Uterus (tissue), 4 donors: ENCODE measurements around the gene ALDH3B1. TPM values are rescaled to one million over a fixed set of nuclear protein-coding genes. Genes with fewer than 3 reads are reported as not detected.
A peak's percentile ranks its signal among the peaks of the same experiment; 100 is the strongest.

ENCODE experiments used
- DNase-seq, 2 donors: peaks; one replicate each; pipeline ENCODE4 v3.0.0-alpha.2; 2019 to 2020
- H3K27ac ChIP-seq, 2 donors: fragments of 200-600 bp; sonication (generic); 1 replicate in 1 of 2; 2 replicates in 1 of 2; pipeline ENCODE4 v1.5.1; 2016 to 2018
- H3K27me3 ChIP-seq, 2 donors: fragments of 200-600 bp; sonication (generic); one replicate each; pipeline ENCODE4 v1.5.1; 2018 to 2019; ENCODE audit warnings: control low read depth in 1 of 2
- H3K36me3 ChIP-seq, 2 donors: fragments of 200-600 bp; sonication (generic); one replicate each; pipeline ENCODE4 v1.5.1; 2019; ENCODE audit warnings: control low read depth in 1 of 2
- H3K4me1 ChIP-seq, 2 donors: fragments of 200-600 bp; sonication (generic); one replicate each; pipeline ENCODE4 v1.5.1; 2018 to 2019; ENCODE audit warnings: control low read depth in 1 of 2
- H3K4me3 ChIP-seq, 2 donors: fragments of 200-600 bp; sonication (generic); 1 replicate in 1 of 2; 2 replicates in 1 of 2; pipeline ENCODE4 v1.5.1; 2018 to 2019; ENCODE audit warnings: mild to moderate bottlenecking in 1 of 2
- H3K9me3 ChIP-seq, 2 donors: fragments of 200-600 bp; sonication (generic); one replicate each; pipeline ENCODE4 v1.5.1; 2019; ENCODE audit warnings: control low read depth in 1 of 2
- POLR2A ChIP-seq, 2 donors: fragments of 450-650 bp; IDR thresholded peaks; one replicate each; pipeline ENCODE4 v1.6.1; 2016; ENCODE audit warnings: antibody characterized with exemption in 2 of 2, mild to moderate bottlenecking in 1 of 2, moderate library complexity in 1 of 2
- intact Hi-C: fragments of 100-400 bp; cut with DNase I; formaldehyde crosslinking; loops from one replicate; pipeline ENCODE4 v1.15.1; 2023; ENCODE audit warnings: low total_unique reads
- total RNA-seq, 4 donors: library from RNA; depleted of rRNA in 3 of 4; stranded (reverse); fragments of >200 nt in 3 of 4; gene quantifications; one replicate each; pipeline versions ENCODE4 v1.1.0 to v1.2.4, GENCODE V29; 2014 to 2023
- TF ChIP-seq, protein P1 (sequence below), 4 experiments: fragments of 200-600 bp in 2 of 4; fragments of 450-650 bp in 2 of 4; sonication (generic) in 2 of 4; IDR thresholded peaks; one replicate each; pipeline ENCODE4 v1.5.1; 2016 to 2019; ENCODE audit warnings: antibody characterized with exemption in 4 of 4, mild to moderate bottlenecking in 2 of 4, moderate library complexity in 1 of 4
- donor health status: DM: yes; HTN: yes; CAD: no.

ALDH3B1 gene
- total RNA-seq, 4 donors from 2014 or later: 2.3 to 5.7 (median 4.0) TPM

DNA sequence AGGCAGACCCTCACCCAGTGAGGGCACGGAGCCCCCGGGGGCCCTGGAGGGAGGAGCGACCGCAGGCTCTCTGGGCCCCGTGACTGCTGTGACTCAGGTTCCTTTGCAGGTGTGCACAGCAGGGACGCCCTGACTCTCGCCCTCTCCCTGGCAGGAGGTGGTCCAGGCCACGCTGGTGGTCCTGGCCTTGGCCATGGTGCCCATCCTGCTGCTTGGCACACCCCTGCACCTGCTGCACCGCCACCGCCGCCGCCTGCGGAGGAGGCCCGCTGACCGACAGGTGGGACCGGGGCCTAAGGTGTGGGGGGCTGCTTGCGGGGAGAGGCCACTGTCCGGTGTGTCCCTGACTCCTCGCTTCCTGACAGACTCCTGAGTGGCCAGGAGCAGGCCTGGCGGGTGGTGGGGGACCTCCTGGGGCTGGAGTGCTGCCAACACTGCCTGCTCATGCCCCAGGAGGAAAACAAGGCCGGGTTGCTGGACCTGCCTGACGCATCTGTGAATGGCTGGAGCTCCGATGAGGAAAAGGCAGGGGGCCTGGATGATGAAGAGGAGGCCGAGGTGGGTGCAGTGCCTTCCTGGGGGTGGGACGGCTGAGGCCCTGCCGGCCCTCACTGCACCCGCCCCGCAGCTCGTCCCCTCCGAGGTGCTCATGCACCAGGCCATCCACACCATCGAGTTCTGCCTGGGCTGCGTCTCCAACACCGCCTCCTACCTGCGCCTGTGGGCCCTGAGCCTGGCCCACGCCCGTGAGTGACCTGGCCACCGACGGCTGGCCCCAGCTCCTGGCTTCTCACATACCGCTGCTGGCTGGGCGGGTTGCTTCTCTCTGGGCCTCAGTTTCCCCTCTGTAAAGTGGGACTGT is 39.6 kb downstream of the ALDH3B1 start:
- TF ChIP-seq, protein P1, sequence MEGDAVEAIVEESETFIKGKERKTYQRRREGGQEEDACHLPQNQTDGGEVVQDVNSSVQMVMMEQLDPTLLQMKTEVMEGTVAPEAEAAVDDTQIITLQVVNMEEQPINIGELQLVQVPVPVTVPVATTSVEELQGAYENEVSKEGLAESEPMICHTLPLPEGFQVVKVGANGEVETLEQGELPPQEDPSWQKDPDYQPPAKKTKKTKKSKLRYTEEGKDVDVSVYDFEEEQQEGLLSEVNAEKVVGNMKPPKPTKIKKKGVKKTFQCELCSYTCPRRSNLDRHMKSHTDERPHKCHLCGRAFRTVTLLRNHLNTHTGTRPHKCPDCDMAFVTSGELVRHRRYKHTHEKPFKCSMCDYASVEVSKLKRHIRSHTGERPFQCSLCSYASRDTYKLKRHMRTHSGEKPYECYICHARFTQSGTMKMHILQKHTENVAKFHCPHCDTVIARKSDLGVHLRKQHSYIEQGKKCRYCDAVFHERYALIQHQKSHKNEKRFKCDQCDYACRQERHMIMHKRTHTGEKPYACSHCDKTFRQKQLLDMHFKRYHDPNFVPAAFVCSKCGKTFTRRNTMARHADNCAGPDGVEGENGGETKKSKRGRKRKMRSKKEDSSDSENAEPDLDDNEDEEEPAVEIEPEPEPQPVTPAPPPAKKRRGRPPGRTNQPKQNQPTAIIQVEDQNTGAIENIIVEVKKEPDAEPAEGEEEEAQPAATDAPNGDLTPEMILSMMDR (IDR thresholded peaks at IDR 0.05): no peak
- no peak for TF ChIP-seq POLR2A (IDR thresholded peaks at IDR 0.05)
- Histone ChIP-seq H3K36me3 (no peaks in the 10 kb centered on the region), H3K4me3 (no peak overlapping the region), H3K4me1 (no peaks in the 10 kb centered on the region), H3K9me3 (no peaks in the 10 kb centered on the region), H3K27me3 (no peaks in the 10 kb centered on the region), H3K27ac (no peak overlapping the region)
- intact Hi-C loops: no loop called here
- no peak for DNase-seq

- Histone ChIP-seq H3K36me3 (no peaks in the 10 kb centered on the region), H3K9me3 (no peaks in the 10 kb centered on the region), H3K27me3 (no peaks in the 10 kb centered on the region), H3K4me3 (no peak overlapping the region), H3K4me1 (no peaks in the 10 kb centered on the region), H3K27ac (no peak overlapping the region)
- intact Hi-C loops: no loop called here
- TF ChIP-seq POLR2A (IDR thresholded peaks at IDR 0.05): no peak
- TF ChIP-seq, protein P1 (IDR thresholded peaks at IDR 0.05): no peak
- DNase-seq: no peak
These were observed 40.3 kb downstream of the ALDH3B1 start for GRCh38 chr11:68050371-68050841.

DNA sequence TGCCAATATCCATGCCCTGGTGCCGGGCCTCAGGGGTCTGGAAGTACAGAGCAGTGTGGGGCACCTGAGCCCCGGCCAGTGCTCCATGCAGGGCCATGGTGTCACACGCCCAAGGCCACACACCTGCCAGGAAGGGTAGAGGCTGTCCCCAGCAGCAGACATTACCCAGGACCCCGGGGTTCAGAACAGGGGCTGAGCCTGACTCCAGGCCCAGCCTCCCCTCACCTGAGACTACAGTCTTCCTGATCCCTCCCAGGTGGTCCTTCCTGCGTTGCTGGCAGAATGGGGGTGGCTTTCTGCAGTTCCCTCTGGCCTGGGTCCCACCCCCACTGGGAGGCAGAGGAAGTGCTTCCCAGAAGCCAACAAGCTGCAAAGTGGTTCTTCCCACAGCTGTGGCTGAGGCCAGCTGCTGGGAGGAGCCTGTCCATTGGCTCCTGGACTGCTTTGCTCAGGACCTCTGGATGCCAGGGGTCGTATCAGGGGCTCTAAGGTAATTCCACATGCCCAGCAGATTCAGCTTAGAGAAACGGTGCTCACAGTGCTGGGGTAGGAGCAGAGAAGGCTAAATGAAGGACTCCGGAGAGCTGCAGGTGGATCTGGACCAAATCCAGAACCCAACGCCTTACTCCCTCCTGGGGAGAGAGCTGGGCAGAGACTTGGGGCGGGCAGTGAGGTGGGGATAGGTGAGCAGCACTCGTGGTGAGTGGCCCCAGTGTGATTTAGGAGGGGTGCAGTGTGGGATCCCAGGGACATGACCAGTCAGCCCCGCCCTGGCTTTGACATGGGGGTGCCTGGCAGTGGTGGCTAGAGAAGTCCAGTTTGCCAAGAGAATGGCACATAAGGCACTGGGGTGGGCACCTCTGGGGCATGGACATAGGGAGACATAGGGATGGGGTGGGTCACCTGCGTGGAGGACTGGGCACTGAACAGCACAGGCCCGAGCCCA is 41.3 kb downstream of the ALDH3B1 start:
- TF ChIP-seq, protein P1 (IDR thresholded peaks at IDR 0.05): no peak
- TF ChIP-seq POLR2A (IDR thresholded peaks at IDR 0.05): no peak
- Histone ChIP-seq H3K4me1 (no peaks in the 10 kb centered on the region), H3K36me3 (no peaks in the 10 kb centered on the region), H3K27me3 (no peaks in the 10 kb centered on the region), H3K4me3 (no peak overlapping the region), H3K9me3 (no peaks in the 10 kb centered on the region), H3K27ac (no peak overlapping the region)
- intact Hi-C loops: no loop called here
- peak in 1 of 2 donors; percentile 15 for DNase-seq

GRCh38 chr11:68052137-68052873 is 42.2 kb downstream of the ALDH3B1 start:
- intact Hi-C loops: no loop called here
- no peak for TF ChIP-seq POLR2A (IDR thresholded peaks at IDR 0.05)
- no peaks in the 10 kb centered on the region for H3K9me3 ChIP-seq
- H3K4me3 ChIP-seq: no peak overlapping the region
- H3K4me1 ChIP-seq: no peaks in the 10 kb centered on the region
- no peaks in the 10 kb centered on the region for H3K36me3 ChIP-seq
- no peak for DNase-seq
- H3K27ac ChIP-seq: no peak overlapping the region
- H3K27me3 ChIP-seq: no peaks in the 10 kb centered on the region

DNA sequence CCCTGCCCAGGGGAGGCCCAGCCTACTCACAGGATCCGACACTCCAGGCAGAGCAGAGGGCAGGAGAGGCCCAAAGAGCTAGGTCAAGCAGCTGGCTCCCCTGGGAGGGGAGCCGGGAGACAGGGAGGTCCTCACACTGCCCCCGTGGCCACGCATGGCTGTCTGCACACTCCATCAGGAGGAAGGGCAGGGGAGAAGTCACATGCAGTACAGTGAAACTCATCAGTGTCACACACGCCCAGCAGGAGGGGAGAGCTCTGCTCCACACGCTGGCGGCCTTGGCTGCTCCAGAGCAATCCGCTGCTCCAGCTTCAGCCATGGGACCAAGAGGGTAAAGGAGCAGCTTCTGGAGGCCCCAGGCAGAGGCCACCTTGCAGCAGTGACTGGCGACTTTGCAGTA is 43.0 kb downstream of the ALDH3B1 start:
- H3K36me3 ChIP-seq: no peaks in the 10 kb centered on the region
- no peak for DNase-seq
- intact Hi-C loops: no loop called here
- H3K4me1 ChIP-seq: no peaks in the 10 kb centered on the region
- H3K27me3 ChIP-seq: no peaks in the 10 kb centered on the region
- H3K27ac ChIP-seq: no peak overlapping the region
- no peak for TF ChIP-seq POLR2A (IDR thresholded peaks at IDR 0.05)
- TF ChIP-seq, protein P1 (IDR thresholded peaks at IDR 0.05): no peak
- no peak overlapping the region for H3K4me3 ChIP-seq
- no peaks in the 10 kb centered on the region for H3K9me3 ChIP-seq
